Naive thymus-derived CD8-positive, alpha-beta T cell (primary cell): ENCODE measurements around the gene LFNG. TPM values are rescaled to one million over a fixed set of nuclear protein-coding genes. Genes with fewer than 3 reads are reported as not detected.
"Not testable (repeated sequence)": the region's sequence is repeated elsewhere in the genome, so short reads cannot be mapped to it uniquely, and the experiment has no call there.

Experiments used
- ATAC-seq, 2 donors: fragments of 150-1000 bp; cut with Tn5 transposase in 1 of 2; sonication (Bioruptor Pico), chemical (Tn5 transposase) in 1 of 2; 1 replicate in 1 of 2; 2 replicates in 1 of 2; pipeline ENCODE4 v1.10.0; 2021; ENCODE audit warnings: mild to moderate bottlenecking in 2 of 2, moderate library complexity in 2 of 2
- POLR2A ChIA-PET: fragments of 350-600 bp; sonication (Branson Sonifier 250); formaldehyde crosslinking; loops from one replicate; lab custom pipeline; 2021; ENCODE audit warnings: antibody characterized with exemption; lab: Charles Lee
- DNase-seq, 10 donors: peaks; one replicate each; pipeline versions ENCODE4 v3.0.0 to v3.0.0-alpha.2; 2020 to 2022
- H3K27ac Mint-ChIP-seq, 10 donors: one replicate each; pipeline ENCODE4 v1.8.0; 2020 to 2022; ENCODE audit warnings: mild to moderate bottlenecking in 10 of 10, mixed read lengths in 10 of 10, moderate library complexity in 4 of 10, inconsistent platforms in 1 of 10
- H3K27me3 Mint-ChIP-seq, 5 donors: one replicate each; pipeline ENCODE4 v1.8.0; 2021 to 2022; ENCODE audit warnings: mixed read lengths in 5 of 5
- H3K36me3 Mint-ChIP-seq, 3 donors: one replicate each; pipeline ENCODE4 v1.8.0; 2020 to 2022; ENCODE audit warnings: mixed read lengths in 3 of 3, mild to moderate bottlenecking in 2 of 3, inconsistent platforms in 1 of 3
- H3K4me1 Mint-ChIP-seq, 4 donors: one replicate each; pipeline ENCODE4 v1.8.0; 2021 to 2022; ENCODE audit warnings: mixed read lengths in 4 of 4
- H3K4me3 Mint-ChIP-seq, 10 donors: one replicate each; pipeline ENCODE4 v1.8.0; 2020 to 2022; ENCODE audit warnings: mild to moderate bottlenecking in 10 of 10, mixed read lengths in 10 of 10, moderate library complexity in 6 of 10, inconsistent platforms in 1 of 10
- H3K9me3 Mint-ChIP-seq, 9 donors: one replicate each; pipeline ENCODE4 v1.8.0; 2020 to 2022; ENCODE audit warnings: mixed read lengths in 9 of 9, mild to moderate bottlenecking in 3 of 9, inconsistent platforms in 1 of 9, moderate library complexity in 1 of 9
- polyA plus RNA-seq, 3 donors: library from polyadenylated mRNA; unstranded; fragments of 300-500 nt; fragmentation: Illumina TruSeq; gene quantifications; one replicate each; pipeline ENCODE4 v1.2.3, GENCODE V29; 2021
- total RNA-seq, 8 experiments: library from RNA in 2 of 8; stranded (reverse) in 2 of 8; gene quantifications; one replicate each; pipeline ENCODE4 v1.2.3 and lab custom pipeline; 2021 to 2026

LFNG gene
- total and polyA plus RNA-seq, 5 experiments from 2014 or later = 0.54 to 153 (median 3.0) TPM

- DNase-seq (no peak), ATAC-seq (no peak)
- Mint-ChIP-seq H3K4me1 (peaks cover 8 to 23% (median 17%) of the 10 kb centered on the region in 4 donors), H3K36me3 (peaks cover 0 to 71% (median 4%) of the 10 kb centered on the region in 3 donors), H3K27me3 (no peaks in the 10 kb centered on the region), H3K9me3 (no peaks in the 10 kb centered on the region), H3K4me3 (no peak overlapping the region), H3K27ac (peak overlapping the region in 1 of 10 donors; percentile 29)
- POLR2A ChIA-PET = interaction anchor here (0.6 to 2.2 kb wide), 5 partner anchors 9 to 95 kb away, joined by 3 to 10 read pairs (median 4); no protein-coding TSS in a partner anchor
Measured at GRCh38 chr7:2546776-2547586, 27.4 kb downstream of the LFNG start.

- Mint-ChIP-seq H3K27me3 (no peaks in the 10 kb centered on the region), H3K27ac (peak overlapping the region in 1 of 10 donors; percentile 57), H3K36me3 (peaks cover 0 to 58% (median 6%) of the 10 kb centered on the region in 3 donors), H3K4me1 (peaks cover 12 to 46% (median 38%) of the 10 kb centered on the region in 4 donors), H3K9me3 (no peaks in the 10 kb centered on the region), H3K4me3 (no peak overlapping the region)
- DNase-seq (no peak), ATAC-seq (no peak)
- POLR2A ChIA-PET = interaction anchor here (0.8 to 2.9 kb wide), 3 partner anchors 12 to 40 kb away, joined by 4 to 11 read pairs (median 5); no protein-coding TSS in a partner anchor
Measured at GRCh38 chr7:2551418-2551817, 31.8 kb downstream of the LFNG start.

- POLR2A ChIA-PET = interaction anchor here (0.7 to 2.9 kb wide), 8 partner anchors 9 to 42 kb away, joined by 3 to 11 read pairs (median 4); no protein-coding TSS in a partner anchor
- Mint-ChIP-seq H3K4me1 (peaks cover 13 to 51% (median 41%) of the 10 kb centered on the region in 4 donors), H3K36me3 (peaks cover 0 to 42% (median 5%) of the 10 kb centered on the region in 3 donors), H3K27me3 (no peaks in the 10 kb centered on the region), H3K9me3 (no peaks in the 10 kb centered on the region), H3K4me3 (peak overlapping the region in 9 of 10 donors; percentile 35 to 91 (median 87)), H3K27ac (peak overlapping the region in 3 of 10 donors; percentile 19 to 78 (median 21))
- ATAC-seq = no peak
- no peak for DNase-seq
Measured at GRCh38 chr7:2553108-2553507, 33.5 kb downstream of the LFNG start.

GRCh38 chr7:2553831-2554581, 34.4 kb downstream of the LFNG start:
- ATAC-seq = no peak
- peak overlapping the region in 8 of 10 donors; percentile 78 to 95 (median 87) for H3K27ac Mint-ChIP-seq
- peaks cover 13 to 54% (median 44%) of the 10 kb centered on the region in 4 donors for H3K4me1 Mint-ChIP-seq
- peak overlapping the region; percentile 81 to 95 (median 87) for H3K4me3 Mint-ChIP-seq
- DNase-seq = no peak
- H3K9me3 Mint-ChIP-seq = no peaks in the 10 kb centered on the region
- POLR2A ChIA-PET = interaction anchor here (0.6 to 3.3 kb wide), 10 partner anchors 9 to 100 kb away, joined by 3 to 16 read pairs (median 6); no protein-coding TSS in a partner anchor
- H3K36me3 Mint-ChIP-seq = peaks cover 0 to 35% (median 4%) of the 10 kb centered on the region in 3 donors
- H3K27me3 Mint-ChIP-seq = no peaks in the 10 kb centered on the region

GRCh38 chr7:2554661-2555111, 35.1 kb downstream of the LFNG start:
- H3K4me3 Mint-ChIP-seq = peak overlapping the region; percentile 81 to 95 (median 87)
- no peak for DNase-seq
- no peaks in the 10 kb centered on the region for H3K27me3 Mint-ChIP-seq
- peaks cover 0 to 28% (median 4%) of the 10 kb centered on the region in 3 donors for H3K36me3 Mint-ChIP-seq
- H3K9me3 Mint-ChIP-seq = no peaks in the 10 kb centered on the region
- POLR2A ChIA-PET = interaction anchor here (0.6 to 3.3 kb wide), 7 partner anchors 9 to 100 kb away, joined by 3 to 16 read pairs (median 6); no protein-coding TSS in a partner anchor
- peak overlapping the region in 9 of 10 donors; percentile 78 to 95 (median 87) for H3K27ac Mint-ChIP-seq
- H3K4me1 Mint-ChIP-seq = peaks cover 8 to 51% (median 38%) of the 10 kb centered on the region in 4 donors
- ATAC-seq = no peak

GRCh38 chr7:2555121-2556052, 35.8 kb downstream of the LFNG start, which contains the start of gene BRAT1:
Gene BRAT1, minus strand, starts transcription at chr7:2555524. Its CDS starts 1,093 bp downstream, at chr7:2554431.
- Mint-ChIP-seq H3K9me3 (no peaks in the 10 kb centered on the region), H3K4me1 (peaks cover 10 to 55% (median 42%) of the 10 kb centered on the region in 4 donors), H3K27ac (peak within 1 kb of the TSS; percentile 59 to 95 (median 90)), H3K36me3 (peaks cover 0 to 24% (median 4%) of the 10 kb centered on the region in 3 donors), H3K4me3 (peak within 1 kb of the TSS; percentile 81 to 95 (median 87)), H3K27me3 (no peaks in the 10 kb centered on the region)
- POLR2A ChIA-PET = interaction anchor here (0.6 to 3.3 kb wide), 13 partner anchors 9 to 101 kb away, joined by 3 to 16 read pairs (median 5); no protein-coding TSS in a partner anchor
- ATAC-seq = peak; percentile 83 to 87
- peak; percentile 86 to 97 (median 94) for DNase-seq

GRCh38 chr7:2558629-2559282, 39.2 kb downstream of the LFNG start, which contains the start of gene IQCE:
Gene IQCE, plus strand, starts transcription at chr7:2558979. Its CDS starts 203 bp downstream, at chr7:2559182.
- ATAC-seq (peak; percentile 49), DNase-seq (peak; percentile 80 to 94 (median 88))
- Mint-ChIP-seq H3K4me1 (peaks cover 9 to 37% (median 27%) of the 10 kb centered on the region in 4 donors), H3K36me3 (peaks cover 0 to 3% (median 0%) of the 10 kb centered on the region in 3 donors), H3K4me3 (peak within 1 kb of the TSS; percentile 68 to 82 (median 76)), H3K9me3 (no peaks in the 10 kb centered on the region), H3K27ac (peak within 1 kb of the TSS in 7 of 10 donors; percentile 19 to 72 (median 56)), H3K27me3 (no peaks in the 10 kb centered on the region)
- POLR2A ChIA-PET = interaction anchor here (0.6 to 4.5 kb wide), 14 partner anchors 17 to 160 kb away, joined by 3 to 33 read pairs (median 4); no protein-coding TSS in a partner anchor

- H3K27me3 Mint-ChIP-seq = no peaks in the 10 kb centered on the region
- peaks cover 9 to 31% (median 21%) of the 10 kb centered on the region in 4 donors for H3K4me1 Mint-ChIP-seq
- POLR2A ChIA-PET = interaction anchor here (0.6 to 4.5 kb wide), 15 partner anchors 15 to 140 kb away, joined by 3 to 33 read pairs (median 3); no protein-coding TSS in a partner anchor
- no peaks in the 10 kb centered on the region for H3K36me3 Mint-ChIP-seq
- no peaks in the 10 kb centered on the region for H3K9me3 Mint-ChIP-seq
- H3K4me3 Mint-ChIP-seq = peak overlapping the region; percentile 18 to 82 (median 74)
- peak in 1 of 10 donors; percentile 30 for DNase-seq
- ATAC-seq = peak in 1 of 2 donors; percentile 3
- peak overlapping the region in 5 of 10 donors; percentile 35 to 72 (median 62) for H3K27ac Mint-ChIP-seq
Measured at GRCh38 chr7:2559283-2559950, 39.8 kb downstream of the LFNG start.

GRCh38 chr7:2563955-2564354, 44.4 kb downstream of the LFNG start:
- not testable (repeated sequence) for ATAC-seq, H3K27ac Mint-ChIP-seq, H3K27me3 Mint-ChIP-seq, H3K9me3 Mint-ChIP-seq, H3K36me3 Mint-ChIP-seq, DNase-seq
- POLR2A ChIA-PET = interaction anchor here (0.7 kb wide), 2 partner anchors 36 to 84 kb away, joined by 4 read pairs; no protein-coding TSS in a partner anchor
- peak overlapping the region in 1 of 10 donors; percentile 34 for H3K4me3 Mint-ChIP-seq
- peaks cover 8 to 18% (median 12%) of the 10 kb centered on the region in 4 donors for H3K4me1 Mint-ChIP-seq

- no peaks in the 10 kb centered on the region for H3K9me3 Mint-ChIP-seq
- ATAC-seq = no peak
- POLR2A ChIA-PET = no interaction called here
- H3K27me3 Mint-ChIP-seq = no peaks in the 10 kb centered on the region
- H3K4me1 Mint-ChIP-seq = peaks cover 6 to 13% (median 8%) of the 10 kb centered on the region in 4 donors
- no peak for DNase-seq
- H3K4me3 Mint-ChIP-seq = no peak overlapping the region
- no peaks in the 10 kb centered on the region for H3K36me3 Mint-ChIP-seq
- H3K27ac Mint-ChIP-seq = peak overlapping the region in 1 of 10 donors; percentile 79
Measured at GRCh38 chr7:2564970-2565540, 45.5 kb downstream of the LFNG start.
